ENCODE results near the gene CACNA2D2. TPM values are rescaled to one million over a fixed set of nuclear protein-coding genes. Genes with fewer than 3 reads are reported as not detected.

CACNA2D2 gene
- total RNA-seq, 1 experiment from 2014 or later: 0.59 TPM

GRCh38 chr3:50327943-50328691, 175.3 kb downstream of the CACNA2D2 start, which contains the start of gene TUSC2:
TUSC2 (minus strand) TSS chr3:50328223; CDS start chr3:50328099, 124 bp downstream.
- CTCF ChIA-PET: interaction anchor here (1.0 kb wide), 1 partner anchor 101 kb away, joined by 5 read pairs; no protein-coding TSS in a partner anchor
- Histone ChIP-seq H3K27me3 (ENCODE audit: control insufficient read depth, insufficient read depth, low read length) (no peaks in the 10 kb centered on the region), H3K27ac (ENCODE audit: low read length) (peak within 1 kb of the TSS; percentile 89), H3K9me3 (ENCODE audit: control insufficient read depth, insufficient read depth, low read depth, low read length) (no peaks in the 10 kb centered on the region), H3K36me3 (ENCODE audit: control insufficient read depth, insufficient read depth, low read length) (peaks cover 11% of the 10 kb centered on the region), H3K4me1 (ENCODE audit: control insufficient read depth, insufficient read depth, low read length) (peaks cover 16% of the 10 kb centered on the region), H3K4me3 (ENCODE audit: low read depth in 2 of 2, low read length in 2 of 2) (peak within 1 kb of the TSS; percentile 87 to 89)
- POLR2A ChIA-PET: interaction anchor here (0.6 to 0.7 kb wide), 3 partner anchors 9 to 64 kb away, joined by 3 to 14 read pairs (median 5); no protein-coding TSS in a partner anchor
- no peak for TF ChIP-seq CTCF (IDR thresholded peaks at IDR 0.05)
- peak; percentile 37; the same call in 1 of the 2 replicates for TF ChIP-seq SIN3A (IDR thresholded peaks at IDR 0.05; ENCODE audit: borderline replicate concordance, insufficient read depth, low read depth, low read length)
- peak; percentile 73 for TF ChIP-seq POLR2AphosphoS5 (IDR thresholded peaks at IDR 0.05; ENCODE audit: low read depth, low read length)
- 0 out of 4 replicates have a peak, but pooled peaks of 1 of the 2 experiments have one; percentile 71 for TF ChIP-seq REST (IDR thresholded peaks at IDR 0.05; ENCODE audit: insufficient read depth in 1 of 2, low read depth in 2 of 2, low read length in 1 of 2)
- TF ChIP-seq TCF7L2 (IDR thresholded peaks at IDR 0.05; ENCODE audit: low read depth, low read length): 0 out of 2 replicates have a peak, but pooled peaks have one; percentile 41
- ATAC-seq (peak; percentile 92), DNase-seq (ENCODE audit: low read depth, low spot score) (no peak)
- intact Hi-C loops (cut with micrococcal nuclease; ENCODE audit: unreplicated experiment) (no loop called here), in situ Hi-C loops (cut with HindIII; ENCODE audit: low pct_unique_long_range_greater_than_20kb, low sequenced_read_pairs) (no loop called here)
- BruUV-seq (replicated peaks): no TSS peak

- peaks cover 25% of the 10 kb centered on the region for H3K4me1 ChIP-seq (ENCODE audit: control insufficient read depth, insufficient read depth, low read length)
- H3K27ac ChIP-seq (ENCODE audit: low read length): peak overlapping the region; percentile 89
- TF ChIP-seq CTCF (IDR thresholded peaks at IDR 0.05) (no peak), TCF7L2 (IDR thresholded peaks at IDR 0.05; ENCODE audit: low read depth, low read length) (no peak), POLR2AphosphoS5 (IDR thresholded peaks at IDR 0.05; ENCODE audit: low read depth, low read length) (no peak), REST (IDR thresholded peaks at IDR 0.05; ENCODE audit: insufficient read depth in 1 of 2, low read depth in 2 of 2, low read length in 1 of 2) (no peak), SIN3A (IDR thresholded peaks at IDR 0.05; ENCODE audit: borderline replicate concordance, insufficient read depth, low read depth, low read length) (no peak)
- DNase-seq (ENCODE audit: low read depth, low spot score): no peak
- H3K27me3 ChIP-seq (ENCODE audit: control insufficient read depth, insufficient read depth, low read length): no peaks in the 10 kb centered on the region
- in situ Hi-C loops (cut with HindIII; ENCODE audit: low pct_unique_long_range_greater_than_20kb, low sequenced_read_pairs): no loop called here
- no peak for ATAC-seq
- POLR2A ChIA-PET: no interaction called here
- no peaks in the 10 kb centered on the region for H3K9me3 ChIP-seq (ENCODE audit: control insufficient read depth, insufficient read depth, low read depth, low read length)
- H3K4me3 ChIP-seq (ENCODE audit: low read depth in 2 of 2, low read length in 2 of 2): peak overlapping the region; percentile 87 to 89
- CTCF ChIA-PET: no interaction called here
- peaks cover 11% of the 10 kb centered on the region for H3K36me3 ChIP-seq (ENCODE audit: control insufficient read depth, insufficient read depth, low read length)
- no TSS peak for BruUV-seq (replicated peaks)
- intact Hi-C loops (cut with micrococcal nuclease; ENCODE audit: unreplicated experiment): no loop called here
Observed at GRCh38 chr3:50327129-50327528, 176.3 kb downstream of the CACNA2D2 start.
